ENCODE data around the gene GLE1. TPM values are rescaled to one million over a fixed set of nuclear protein-coding genes. Genes with fewer than 3 reads are reported as not detected.

The GLE1 gene
- polyA plus RNA-seq, 3 donors, result 16.0 to 31.2 (median 22.2) TPM

- no peaks in the 10 kb centered on the region for H4K20me1 ChIP-seq (ENCODE audit: insufficient read depth, low read length)
- intact Hi-C loops (cut with micrococcal nuclease), result no loop called here
- peak overlapping the region in 1 of 7 donors; percentile 22 for H3K27ac Mint-ChIP-seq
Observed at GRCh38 chr9:128528445-128529160, 24.1 kb downstream of the GLE1 start.

GRCh38 chr9:128529191-128529590 lies 24.7 kb downstream of the GLE1 start:
- Histone ChIP-seq H3K36me3 (replicated peaks in 1 of 2; ENCODE audit: control insufficient read depth in 1 of 2, insufficient read depth in 2 of 2, low read length in 2 of 2) (peaks cover 75 to 95% of the 10 kb centered on the region in 2 donors), H2AFZ (ENCODE audit: insufficient read depth, low read depth, low read length, poor library complexity, severe bottlenecking) (no peak overlapping the region), H3K4me2 (replicated peaks; ENCODE audit: extremely low read depth, low read length, poor library complexity, severe bottlenecking) (no peak overlapping the region), H4K20me1 (ENCODE audit: insufficient read depth, low read length) (no peaks in the 10 kb centered on the region), H3K27ac (ENCODE audit: low read depth in 1 of 2, low read length in 2 of 2) (no peak overlapping the region), H3K9me3 (replicated peaks in 1 of 2; ENCODE audit: control insufficient read depth in 1 of 2, insufficient read depth in 1 of 2, low read length in 2 of 2) (no peaks in the 10 kb centered on the region), H3K4me1 (ENCODE audit: control insufficient read depth in 1 of 2, insufficient read depth in 2 of 2, low read length in 2 of 2) (no peaks in the 10 kb centered on the region), H3K79me2 (ENCODE audit: insufficient read depth, low read length) (no peaks in the 10 kb centered on the region), H3K9ac (ENCODE audit: insufficient read depth, low read length, poor library complexity, severe bottlenecking) (no peak overlapping the region), H3K27me3 (ENCODE audit: control insufficient read depth in 2 of 2, insufficient read depth in 2 of 2, low read length in 2 of 2) (no peaks in the 10 kb centered on the region), H3K4me3 (replicated peaks in 1 of 3; ENCODE audit: low read depth in 2 of 3, low read length in 3 of 3) (no peak overlapping the region)
- TF ChIP-seq CTCF (IDR thresholded peaks at IDR 0.05), result no peak
- Mint-ChIP-seq H3K9me3 (no peaks in the 10 kb centered on the region), H3K36me3 (peaks cover 74 to 98% of the 10 kb centered on the region in 2 donors), H3K4me3 (no peak overlapping the region), H3K27me3 (ENCODE audit: low read depth in 3 of 3) (peaks cover 0 to 4% (median 0%) of the 10 kb centered on the region in 3 donors), H3K4me1 (no peaks in the 10 kb centered on the region), H3K27ac (peak overlapping the region in 2 of 7 donors; percentile 27 to 86)
- 97% methylated on average over 3 of the region's 4 CpGs for WGBS (ENCODE audit: insufficient coverage)
- DNase-seq, result no peak
- intact Hi-C loops (cut with micrococcal nuclease), result no loop called here

More at GRCh38 chr9:128528445-128529160, 24.1 kb downstream of the GLE1 start:
- peaks cover 75 to 95% of the 10 kb centered on the region in 2 donors for H3K36me3 ChIP-seq (replicated peaks in 1 of 2; ENCODE audit: control insufficient read depth in 1 of 2, insufficient read depth in 2 of 2, low read length in 2 of 2)
- Mint-ChIP-seq H3K4me1 (no peaks in the 10 kb centered on the region), H3K4me3 (no peak overlapping the region), H3K27me3 (ENCODE audit: low read depth in 3 of 3) (peaks cover 0 to 4% (median 0%) of the 10 kb centered on the region in 3 donors), H3K36me3 (peaks cover 74 to 98% of the 10 kb centered on the region in 2 donors), H3K9me3 (no peaks in the 10 kb centered on the region)
- H3K4me3 ChIP-seq (replicated peaks in 1 of 3; ENCODE audit: low read depth in 2 of 3, low read length in 3 of 3), result no peak overlapping the region
- H3K9me3 ChIP-seq (replicated peaks in 1 of 2; ENCODE audit: control insufficient read depth in 1 of 2, insufficient read depth in 1 of 2, low read length in 2 of 2), result no peaks in the 10 kb centered on the region
- no peak overlapping the region for H2AFZ ChIP-seq (ENCODE audit: insufficient read depth, low read depth, low read length, poor library complexity, severe bottlenecking)
- no peaks in the 10 kb centered on the region for H3K27me3 ChIP-seq (ENCODE audit: control insufficient read depth in 2 of 2, insufficient read depth in 2 of 2, low read length in 2 of 2)
- H3K9ac ChIP-seq (ENCODE audit: insufficient read depth, low read length, poor library complexity, severe bottlenecking), result no peak overlapping the region
- H3K4me1 ChIP-seq (ENCODE audit: control insufficient read depth in 1 of 2, insufficient read depth in 2 of 2, low read length in 2 of 2), result no peaks in the 10 kb centered on the region
- H3K27ac ChIP-seq (ENCODE audit: low read depth in 1 of 2, low read length in 2 of 2), result no peak overlapping the region
- no CpG with 5 or more reads among the region's 15 CpGs for WGBS (ENCODE audit: insufficient coverage)
- H3K79me2 ChIP-seq (ENCODE audit: insufficient read depth, low read length), result no peaks in the 10 kb centered on the region
- no peak overlapping the region for H3K4me2 ChIP-seq (replicated peaks; ENCODE audit: extremely low read depth, low read length, poor library complexity, severe bottlenecking)
- DNase-seq, result no peak
- no peak for TF ChIP-seq CTCF (IDR thresholded peaks at IDR 0.05)

All from CD14-positive monocyte (primary cell).